ENCODE measurements around the gene MBNL2.

DNA sequence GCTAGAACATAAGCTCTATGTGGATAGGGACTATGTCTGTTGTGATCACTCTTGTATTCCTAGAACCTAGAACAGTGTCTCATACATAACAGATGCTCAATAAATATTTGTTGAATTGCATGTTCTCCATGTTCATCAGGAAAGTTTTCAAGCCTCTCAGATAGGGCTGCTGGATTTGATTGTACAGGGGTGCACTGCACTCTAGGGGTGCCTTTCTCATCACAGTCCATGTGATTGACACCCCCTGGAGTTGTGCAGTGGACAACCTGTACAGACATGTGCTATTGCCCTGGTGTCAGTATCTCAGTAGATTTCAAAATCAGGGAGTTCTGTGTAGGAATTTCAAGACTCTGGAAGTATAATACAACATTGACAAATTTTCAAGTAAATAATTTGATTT is 58.9 kb downstream of the MBNL2 start:
- TF ChIP-seq, protein P1, sequence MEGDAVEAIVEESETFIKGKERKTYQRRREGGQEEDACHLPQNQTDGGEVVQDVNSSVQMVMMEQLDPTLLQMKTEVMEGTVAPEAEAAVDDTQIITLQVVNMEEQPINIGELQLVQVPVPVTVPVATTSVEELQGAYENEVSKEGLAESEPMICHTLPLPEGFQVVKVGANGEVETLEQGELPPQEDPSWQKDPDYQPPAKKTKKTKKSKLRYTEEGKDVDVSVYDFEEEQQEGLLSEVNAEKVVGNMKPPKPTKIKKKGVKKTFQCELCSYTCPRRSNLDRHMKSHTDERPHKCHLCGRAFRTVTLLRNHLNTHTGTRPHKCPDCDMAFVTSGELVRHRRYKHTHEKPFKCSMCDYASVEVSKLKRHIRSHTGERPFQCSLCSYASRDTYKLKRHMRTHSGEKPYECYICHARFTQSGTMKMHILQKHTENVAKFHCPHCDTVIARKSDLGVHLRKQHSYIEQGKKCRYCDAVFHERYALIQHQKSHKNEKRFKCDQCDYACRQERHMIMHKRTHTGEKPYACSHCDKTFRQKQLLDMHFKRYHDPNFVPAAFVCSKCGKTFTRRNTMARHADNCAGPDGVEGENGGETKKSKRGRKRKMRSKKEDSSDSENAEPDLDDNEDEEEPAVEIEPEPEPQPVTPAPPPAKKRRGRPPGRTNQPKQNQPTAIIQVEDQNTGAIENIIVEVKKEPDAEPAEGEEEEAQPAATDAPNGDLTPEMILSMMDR (conservative IDR thresholded peaks at IDR 0.05): no peak
- TF ChIP-seq ZFX (IDR thresholded peaks at IDR 0.05): no peak
